ENCODE data around the gene SPACA6. TPM values are rescaled to one million over a fixed set of nuclear protein-coding genes. Genes with fewer than 3 reads are reported as not detected.

Gene SPACA6
- total RNA-seq, 1 experiment from 2014 or later = 13.1 TPM

GRCh38 chr19:51681286-51681941 lies 11.7 kb upstream of the SPACA6 start:
- TF ChIP-seq CTCF (IDR thresholded peaks at IDR 0.05; ENCODE audit: unreplicated experiment) = no peak
- intact Hi-C loops (cut with micrococcal nuclease) = no loop called here
- peaks cover 5% of the 10 kb centered on the region for H3K4me1 Mint-ChIP-seq (ENCODE audit: insufficient read depth, unreplicated experiment)
- no peak for DNase-seq (ENCODE audit: unreplicated experiment)
- BruUV-seq (replicated peaks) = no TSS peak
- H3K27me3 Mint-ChIP-seq (ENCODE audit: insufficient read depth, unreplicated experiment) = no peaks in the 10 kb centered on the region
- no peaks in the 10 kb centered on the region for H3K9me3 Mint-ChIP-seq (ENCODE audit: unreplicated experiment)
- CTCF ChIA-PET = interaction anchor here (0.6 to 1.8 kb wide), 3 partner anchors 12 to 23 kb away, joined by 3 to 6 read pairs (median 4); no protein-coding TSS in a partner anchor
- peaks cover 4% of the 10 kb centered on the region for H3K36me3 Mint-ChIP-seq (ENCODE audit: insufficient read depth, unreplicated experiment)
- H3K4me3 Mint-ChIP-seq (ENCODE audit: unreplicated experiment) = no peak overlapping the region
- H3K27ac Mint-ChIP-seq (ENCODE audit: low read depth, unreplicated experiment) = no peak overlapping the region
- POLR2A ChIA-PET = no interaction called here

GRCh38 chr19:51686171-51686570 lies 7.0 kb upstream of the SPACA6 start:
- BruUV-seq (replicated peaks) = no TSS peak
- peak overlapping the region; percentile 71 for H3K27ac Mint-ChIP-seq (ENCODE audit: low read depth, unreplicated experiment)
- ChIA-PET CTCF (no interaction called here), POLR2A (no interaction called here)
- no peaks in the 10 kb centered on the region for H3K27me3 Mint-ChIP-seq (ENCODE audit: insufficient read depth, unreplicated experiment)
- no peak for DNase-seq (ENCODE audit: unreplicated experiment)
- intact Hi-C loops (cut with micrococcal nuclease) = no loop called here
- no peak overlapping the region for H3K4me3 Mint-ChIP-seq (ENCODE audit: unreplicated experiment)
- no peaks in the 10 kb centered on the region for H3K9me3 Mint-ChIP-seq (ENCODE audit: unreplicated experiment)
- no peak for TF ChIP-seq CTCF (IDR thresholded peaks at IDR 0.05; ENCODE audit: unreplicated experiment)
- H3K36me3 Mint-ChIP-seq (ENCODE audit: insufficient read depth, unreplicated experiment) = peaks cover 8% of the 10 kb centered on the region
- H3K4me1 Mint-ChIP-seq (ENCODE audit: insufficient read depth, unreplicated experiment) = peaks cover 24% of the 10 kb centered on the region

- peak overlapping the region; percentile 73 for H3K4me3 Mint-ChIP-seq (ENCODE audit: unreplicated experiment)
- DNase-seq (ENCODE audit: unreplicated experiment) = peak; percentile 71
- intact Hi-C loops (cut with micrococcal nuclease) = no loop called here
- no peaks in the 10 kb centered on the region for H3K27me3 Mint-ChIP-seq (ENCODE audit: insufficient read depth, unreplicated experiment)
- BruUV-seq (replicated peaks) = no TSS peak
- POLR2A ChIA-PET = interaction anchor here (0.5 to 4.0 kb wide), 21 partner anchors 9 to 938 kb away, joined by 3 to 39 read pairs (median 4); no protein-coding TSS in a partner anchor
- H3K36me3 Mint-ChIP-seq (ENCODE audit: insufficient read depth, unreplicated experiment) = peaks cover 18% of the 10 kb centered on the region
- no peaks in the 10 kb centered on the region for H3K9me3 Mint-ChIP-seq (ENCODE audit: unreplicated experiment)
- TF ChIP-seq CTCF (IDR thresholded peaks at IDR 0.05; ENCODE audit: unreplicated experiment) = no peak
- CTCF ChIA-PET = interaction anchor here (0.6 to 1.6 kb wide), 10 partner anchors 15 to 1030 kb away, joined by 3 to 10 read pairs (median 3); no protein-coding TSS in a partner anchor
- H3K27ac Mint-ChIP-seq (ENCODE audit: low read depth, unreplicated experiment) = peak overlapping the region; percentile 52
- peaks cover 39% of the 10 kb centered on the region for H3K4me1 Mint-ChIP-seq (ENCODE audit: insufficient read depth, unreplicated experiment)
Measured at GRCh38 chr19:51687791-51688670, 5.1 kb upstream of the SPACA6 start.
